GM12878 (cell line): ENCODE data around the gene ASRGL1. TPM values are rescaled to one million over a fixed set of nuclear protein-coding genes. Genes with fewer than 3 reads are reported as not detected.

Experiments used
- ATAC-seq: fragments of 200-7000 bp; cut with Tn5 transposase; 3 replicates; pipeline ENCODE4 v1.9.1; 2020; ENCODE audit warnings: mild to moderate bottlenecking, moderate library complexity
- BruUV-seq: library from RNA; stranded (reverse); fragments of 400-500 nt; replicated peaks from 2 replicates; lab custom pipeline; 2021; lab: Mats Ljungman, UMichigan
- CTCF ChIA-PET: fragments of 300-600 bp; sonication (Branson Sonifier 250); formaldehyde crosslinking; extraction: SDS; loops from one replicate; lab custom pipeline; 2021; ENCODE audit warnings: inconsistent platforms; lab: Yijun Ruan, JAX
- POLR2A ChIA-PET: fragments of 350-600 bp; formaldehyde crosslinking; extraction: SDS; loops from one replicate; lab custom pipeline; 2021; ENCODE audit warnings: inconsistent platforms; lab: Charles Lee
- RAD21 ChIA-PET: fragments of 300-600 bp; sonication (Branson Sonifier 250); formaldehyde crosslinking; loops from one replicate; lab custom pipeline; 2023; ENCODE audit warnings: antibody characterized with exemption; ENCODE audit not compliant: unreplicated experiment; lab: Charles Lee
- SMC1A ChIA-PET: fragments of 300-600 bp; sonication (Branson Sonifier 250); formaldehyde crosslinking; loops from one replicate; lab custom pipeline; 2023; ENCODE audit not compliant: unreplicated experiment, uncharacterized antibody; lab: Charles Lee
- DNase-seq: peaks from one replicate; pipeline ENCODE4 v3.0.0-alpha.2; 2011; ENCODE audit warnings: low read depth, low spot score
- FAIRE-seq: peaks from 3 replicates; lab custom pipeline; 2011; peaks lifted over from hg19 to GRCh38; lab: Jason Lieb, UNC
- H2AFZ ChIP-seq: 2 replicates; pipeline ENCODE4 v1.6.0; 2011; ENCODE audit warnings: low read depth, low read length, control low read depth; ENCODE audit not compliant: control insufficient read depth
- H3K27ac ChIP-seq: 2 replicates; pipeline ENCODE4 v1.5.1; 2011; ENCODE audit warnings: control low read depth; ENCODE audit not compliant: control insufficient read depth, insufficient read depth
- H3K27me3 ChIP-seq, 2 experiments: replicated peaks in 1 of 2; 2 replicates each; pipeline versions ENCODE4 v1.6.0 to v1.6.1; 2011; ENCODE audit warnings: low read length in 1 of 2; ENCODE audit not compliant: control insufficient read depth in 2 of 2, insufficient read depth in 2 of 2
- H3K36me3 ChIP-seq, 2 experiments: 2 replicates each; pipeline ENCODE4 v1.5.1; 2011; ENCODE audit warnings: low read length in 1 of 2; ENCODE audit not compliant: control insufficient read depth in 2 of 2, insufficient read depth in 2 of 2
- H3K4me1 ChIP-seq: 2 replicates; pipeline ENCODE4 v1.6.1; 2011; ENCODE audit warnings: mild to moderate bottlenecking, low read length, moderate library complexity, mixed read lengths; ENCODE audit not compliant: control insufficient read depth, insufficient read depth
- H3K4me2 ChIP-seq: 2 replicates; pipeline ENCODE4 v1.6.0; 2011; ENCODE audit warnings: control low read depth; ENCODE audit not compliant: control insufficient read depth, insufficient read depth
- H3K4me3 ChIP-seq: fragments of 200-600 bp; sonication (generic); 2 replicates; pipeline ENCODE4 v1.5.1; 2016
- H3K79me2 ChIP-seq: 2 replicates; pipeline ENCODE4 v1.6.0; 2011; ENCODE audit warnings: low read length; ENCODE audit not compliant: control insufficient read depth, insufficient read depth
- H3K9ac ChIP-seq: 2 replicates; pipeline ENCODE4 v1.8.0; 2011; ENCODE audit warnings: low read length, control low read depth, mixed read lengths; ENCODE audit not compliant: control insufficient read depth, insufficient read depth
- H3K9me3 ChIP-seq: replicated peaks from 3 replicates; pipeline ENCODE4 v1.5.1; 2011; ENCODE audit warnings: mild to moderate bottlenecking, low read length; ENCODE audit not compliant: control insufficient read depth, insufficient read depth
- H4K20me1 ChIP-seq: 2 replicates; pipeline ENCODE4 v1.6.0; 2011; ENCODE audit not compliant: control insufficient read depth, insufficient read depth
- BCL11A ChIP-seq: IDR thresholded peaks from 2 replicates; pipeline ENCODE4 v1.6.1; 2011; ENCODE audit warnings: low read depth, low read length
- IKZF1 ChIP-seq: fragments of 450-650 bp; conservative IDR thresholded peaks from 2 replicates; pipeline ENCODE4 v1.6.1; 2017; ENCODE audit warnings: antibody characterized with exemption, mild to moderate bottlenecking
- JUND ChIP-seq: IDR thresholded peaks from 2 replicates; pipeline ENCODE4 v1.6.1; 2012; ENCODE audit warnings: low read depth, mild to moderate bottlenecking, low read length, improper control_type of control experiment, moderate library complexity
- MEF2B ChIP-seq: fragments of 450-650 bp; IDR thresholded peaks from 2 replicates; pipeline ENCODE4 v1.6.1; 2018; ENCODE audit warnings: mild to moderate bottlenecking, moderate library complexity; ENCODE audit not compliant: partially characterized antibody, poor library complexity, severe bottlenecking
- MYC ChIP-seq: IDR thresholded peaks from 2 replicates; pipeline ENCODE4 v1.6.1; 2011; ENCODE audit warnings: mild to moderate bottlenecking, low read length, moderate library complexity, inconsistent platforms; ENCODE audit not compliant: insufficient read depth, insufficient replicate concordance, insufficient read length, severe bottlenecking
- RAD51 ChIP-seq: fragments of 450-650 bp; IDR thresholded peaks from 2 replicates; pipeline ENCODE4 v1.6.1; 2016; ENCODE audit warnings: moderate library complexity, mild to moderate bottlenecking, inconsistent platforms
- RB1 ChIP-seq: fragments of 450-650 bp; formaldehyde crosslinking; IDR thresholded peaks from 2 replicates; pipeline ENCODE4 v1.6.1; 2017; ENCODE audit warnings: mild to moderate bottlenecking, borderline replicate concordance
- SMAD5 ChIP-seq: IDR thresholded peaks from 2 replicates; pipeline ENCODE4 v1.6.1; 2016; ENCODE audit warnings: antibody characterized with exemption, low read depth
- SP1 ChIP-seq: IDR thresholded peaks from one replicate; pipeline ENCODE4 v1.6.1; 2011; ENCODE audit warnings: low read depth, low read length
- YY1 ChIP-seq: IDR thresholded peaks from 2 replicates; pipeline ENCODE4 v1.6.1; 2011; ENCODE audit warnings: low read depth, mild to moderate bottlenecking, low read length
- ZNF274 ChIP-seq: IDR thresholded peaks from one replicate; pipeline ENCODE4 v1.8.0; 2011; ENCODE audit not compliant: insufficient read length, insufficient read depth
- WGBS: methylation state at CpG from one replicate; pipeline ENCODE4 v1.1.6; 2016; ENCODE audit warnings: low lambda C conversion rate; ENCODE audit not compliant: insufficient replicate concordance, insufficient coverage; ENCODE audit errors: missing lambda C conversion rate; 5-methylcytosine and 5-hydroxymethylcytosine counted together
- in situ Hi-C: fragments of 300-500 bp; cut with MboI; formaldehyde crosslinking; loops from 9 replicates; pipeline ENCODE4 v1.14.3; 2018; ENCODE audit warnings: mixed read lengths
- intact Hi-C: fragments of 100-400 bp; cut with micrococcal nuclease; formaldehyde crosslinking; loops from one replicate; pipeline ENCODE4 v1.14.2; 2022; ENCODE audit not compliant: unreplicated experiment
- polyA plus RNA-seq, 11 experiments: library from polyadenylated mRNA; depleted of rRNA in 4 of 11; unstranded in 6 of 11; stranded (reverse) in 5 of 11; fragments of >200 nt; fragmentation: Nextera tagmentation in 4 of 11; fragmentation: Illumina TruSeq in 1 of 11; extraction: Ambion mirVana in 4 of 11; extraction: Trizol in 1 of 11; gene quantifications; 1 replicate in 1 of 11; 2 replicates in 10 of 11; pipeline versions ENCODE4 v1.2.1 to v1.2.3, GENCODE V29; 2011 to 2016; ENCODE audit warnings: inconsistent platforms in 2 of 11, missing spikeins in 2 of 11, low read depth in 1 of 11
- total RNA-seq, 4 experiments: library from RNA; depleted of rRNA in 3 of 4; stranded (reverse); fragments of >200 nt in 3 of 4; fragmentation: Illumina TruSeq in 1 of 4; extraction: Trizol in 1 of 4; gene quantifications; 2 replicates each; pipeline versions ENCODE4 v1.2.1 to v1.2.3, GENCODE V29; 2013 to 2021
- TF ChIP-seq, protein P1 (sequence below): fragments of 150-350 bp; IDR thresholded peaks from 2 replicates; pipeline ENCODE4 v1.6.1; 2016; ENCODE audit warnings: low read depth, low read length
- TF ChIP-seq, protein P2 (sequence below): IDR thresholded peaks from 2 replicates; pipeline ENCODE4 v1.6.1; 2011; ENCODE audit warnings: low read depth, mild to moderate bottlenecking, low read length, moderate library complexity, borderline replicate concordance; ENCODE audit errors: extremely low read depth
- TF ChIP-seq, protein P3 (sequence below): fragments of 450-650 bp; IDR thresholded peaks from 2 replicates; pipeline ENCODE4 v1.6.1; 2018; ENCODE audit warnings: borderline replicate concordance, mild to moderate bottlenecking; ENCODE audit not compliant: partially characterized antibody

The ASRGL1 gene
- total and polyA plus RNA-seq, 10 of the 15 experiments (the other 5 are each of a cell fraction or from before 2014, with no cell fraction given), result 0.97 to 24.5 (median 4.8) TPM

DNA sequence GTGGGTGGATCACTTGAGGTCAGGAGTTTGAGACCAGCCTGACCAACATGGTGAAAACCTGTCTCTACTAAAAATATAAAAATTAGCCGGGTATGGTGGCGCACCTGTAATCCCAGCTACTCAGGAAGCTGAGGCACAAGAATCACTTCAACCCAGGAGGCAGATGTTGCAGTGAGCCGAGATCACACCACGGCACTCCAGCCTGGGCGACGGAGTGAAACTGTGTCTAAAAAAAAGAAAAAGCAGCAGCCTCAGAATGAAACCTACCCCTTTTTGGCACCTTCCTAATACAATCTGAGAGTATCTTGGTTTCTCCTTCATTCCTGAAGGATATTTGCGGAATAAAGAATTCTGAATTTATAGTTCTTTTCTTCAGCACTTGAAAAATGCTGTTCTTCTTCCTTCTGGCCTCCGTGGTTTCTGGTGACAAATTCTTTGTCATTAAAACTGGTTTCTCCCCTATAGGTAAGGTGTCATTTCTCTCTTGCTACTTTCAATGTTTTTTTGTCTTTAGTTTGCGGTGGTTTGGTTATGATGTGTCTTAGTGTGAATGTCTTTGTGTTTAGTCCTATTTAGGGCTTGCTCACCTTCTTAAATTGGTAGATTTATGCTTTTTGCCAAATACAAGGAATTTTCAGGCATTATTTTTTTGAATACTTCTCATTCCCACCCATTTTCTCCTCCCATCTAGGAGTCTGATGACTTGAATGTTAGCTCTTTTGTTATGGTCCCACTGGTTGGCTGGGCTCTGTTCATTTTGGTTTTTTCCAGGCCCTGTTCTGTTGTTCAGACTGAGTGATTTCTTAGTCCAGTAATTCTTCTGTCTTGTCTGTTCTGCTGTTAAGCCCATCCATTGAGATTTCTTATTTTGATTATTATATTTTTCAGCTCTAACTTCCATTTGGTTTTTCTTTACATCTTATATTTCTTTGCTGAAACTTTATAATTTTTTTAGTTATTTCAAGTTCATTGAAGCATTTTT lies 15.4 kb downstream of the ASRGL1 start:
- Histone ChIP-seq H3K4me3 (no peak overlapping the region), H3K4me2 (peak overlapping the region; percentile 47), H3K79me2 (no peaks in the 10 kb centered on the region), H3K27ac (peak overlapping the region; percentile 38), H3K27me3 (no peaks in the 10 kb centered on the region), H3K36me3 (no peaks in the 10 kb centered on the region), H3K4me1 (peaks cover 8% of the 10 kb centered on the region), H4K20me1 (no peaks in the 10 kb centered on the region), H3K9ac (no peak overlapping the region), H3K9me3 (no peaks in the 10 kb centered on the region), H2AFZ (peak overlapping the region; percentile 1; the same call in 1 of the 2 replicates)
- WGBS, result 5% methylated on average over 9 of the region's 9 CpGs
- RAD21 ChIA-PET, result interaction anchor here (0.7 kb wide), 1 partner anchor 144 kb away, joined by 4 read pairs; no protein-coding TSS in a partner anchor
- no TSS peak for BruUV-seq
- ATAC-seq, result peak; percentile 93
- SMC1A ChIA-PET, result interaction anchor here (0.6 to 1.2 kb wide), 3 partner anchors 9 to 537 kb away, joined by 3 to 4 read pairs (median 3); no protein-coding TSS in a partner anchor
- intact Hi-C loops (no loop called here), in situ Hi-C loops (no loop called here)
- POLR2A ChIA-PET, result interaction anchor here (0.6 to 0.7 kb wide), 3 partner anchors 54 to 537 kb away, joined by 3 read pairs; no protein-coding TSS in a partner anchor
- CTCF ChIA-PET, result interaction anchor here (1.4 to 4.0 kb wide), 3 partner anchors 13 to 72 kb away, joined by 3 to 37 read pairs (median 3); no protein-coding TSS in a partner anchor
- FAIRE-seq, result peak; percentile 44
- peak; percentile 33 for DNase-seq
- TF ChIP-seq YY1 (no peak), RAD51 (no peak), MYC (no peak), SMAD5 (no peak), MEF2B (peak; percentile 53), JUND (no peak), RB1 (no peak), IKZF1 (peak; percentile 11; the same call in 1 of the 2 replicates), SP1 (no peak), ZNF274 (no peak), BCL11A (no peak)
- TF ChIP-seq, protein P1, sequence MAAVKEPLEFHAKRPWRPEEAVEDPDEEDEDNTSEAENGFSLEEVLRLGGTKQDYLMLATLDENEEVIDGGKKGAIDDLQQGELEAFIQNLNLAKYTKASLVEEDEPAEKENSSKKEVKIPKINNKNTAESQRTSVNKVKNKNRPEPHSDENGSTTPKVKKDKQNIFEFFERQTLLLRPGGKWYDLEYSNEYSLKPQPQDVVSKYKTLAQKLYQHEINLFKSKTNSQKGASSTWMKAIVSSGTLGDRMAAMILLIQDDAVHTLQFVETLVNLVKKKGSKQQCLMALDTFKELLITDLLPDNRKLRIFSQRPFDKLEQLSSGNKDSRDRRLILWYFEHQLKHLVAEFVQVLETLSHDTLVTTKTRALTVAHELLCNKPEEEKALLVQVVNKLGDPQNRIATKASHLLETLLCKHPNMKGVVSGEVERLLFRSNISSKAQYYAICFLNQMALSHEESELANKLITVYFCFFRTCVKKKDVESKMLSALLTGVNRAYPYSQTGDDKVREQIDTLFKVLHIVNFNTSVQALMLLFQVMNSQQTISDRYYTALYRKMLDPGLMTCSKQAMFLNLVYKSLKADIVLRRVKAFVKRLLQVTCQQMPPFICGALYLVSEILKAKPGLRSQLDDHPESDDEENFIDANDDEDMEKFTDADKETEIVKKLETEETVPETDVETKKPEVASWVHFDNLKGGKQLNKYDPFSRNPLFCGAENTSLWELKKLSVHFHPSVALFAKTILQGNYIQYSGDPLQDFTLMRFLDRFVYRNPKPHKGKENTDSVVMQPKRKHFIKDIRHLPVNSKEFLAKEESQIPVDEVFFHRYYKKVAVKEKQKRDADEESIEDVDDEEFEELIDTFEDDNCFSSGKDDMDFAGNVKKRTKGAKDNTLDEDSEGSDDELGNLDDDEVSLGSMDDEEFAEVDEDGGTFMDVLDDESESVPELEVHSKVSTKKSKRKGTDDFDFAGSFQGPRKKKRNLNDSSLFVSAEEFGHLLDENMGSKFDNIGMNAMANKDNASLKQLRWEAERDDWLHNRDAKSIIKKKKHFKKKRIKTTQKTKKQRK, result no peak
- TF ChIP-seq, protein P2, sequence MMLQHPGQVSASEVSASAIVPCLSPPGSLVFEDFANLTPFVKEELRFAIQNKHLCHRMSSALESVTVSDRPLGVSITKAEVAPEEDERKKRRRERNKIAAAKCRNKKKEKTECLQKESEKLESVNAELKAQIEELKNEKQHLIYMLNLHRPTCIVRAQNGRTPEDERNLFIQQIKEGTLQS, result no peak
- TF ChIP-seq, protein P3, sequence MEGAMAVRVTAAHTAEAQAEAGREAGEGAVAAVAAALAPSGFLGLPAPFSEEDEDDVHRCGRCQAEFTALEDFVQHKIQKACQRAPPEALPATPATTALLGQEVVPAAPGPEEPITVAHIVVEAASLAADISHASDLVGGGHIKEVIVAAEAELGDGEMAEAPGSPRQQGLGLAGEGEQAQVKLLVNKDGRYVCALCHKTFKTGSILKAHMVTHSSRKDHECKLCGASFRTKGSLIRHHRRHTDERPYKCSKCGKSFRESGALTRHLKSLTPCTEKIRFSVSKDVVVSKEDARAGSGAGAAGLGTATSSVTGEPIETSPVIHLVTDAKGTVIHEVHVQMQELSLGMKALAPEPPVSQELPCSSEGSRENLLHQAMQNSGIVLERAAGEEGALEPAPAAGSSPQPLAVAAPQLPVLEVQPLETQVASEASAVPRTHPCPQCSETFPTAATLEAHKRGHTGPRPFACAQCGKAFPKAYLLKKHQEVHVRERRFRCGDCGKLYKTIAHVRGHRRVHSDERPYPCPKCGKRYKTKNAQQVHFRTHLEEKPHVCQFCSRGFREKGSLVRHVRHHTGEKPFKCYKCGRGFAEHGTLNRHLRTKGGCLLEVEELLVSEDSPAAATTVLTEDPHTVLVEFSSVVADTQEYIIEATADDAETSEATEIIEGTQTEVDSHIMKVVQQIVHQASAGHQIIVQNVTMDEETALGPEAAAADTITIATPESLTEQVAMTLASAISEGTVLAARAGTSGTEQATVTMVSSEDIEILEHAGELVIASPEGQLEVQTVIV, result no peak
